GM12878 (cell line): ENCODE results near the gene CDC42EP1. TPM values are rescaled to one million over a fixed set of nuclear protein-coding genes. Genes with fewer than 3 reads are reported as not detected.

Source experiments
- ATF2 ChIP-seq: IDR thresholded peaks from 2 replicates; pipeline ENCODE4 v1.6.1; 2012; ENCODE audit warnings: low read length, inconsistent platforms
- ESRRA ChIP-seq: IDR thresholded peaks from 2 replicates; pipeline ENCODE4 v1.6.1; 2012; ENCODE audit warnings: mild to moderate bottlenecking, low read length, improper control_type of control experiment
- EZH2 ChIP-seq: IDR thresholded peaks from 2 replicates; pipeline ENCODE4 v1.6.1; 2012; ENCODE audit warnings: low read depth, mild to moderate bottlenecking, control low read depth, inconsistent platforms, low read length, borderline replicate concordance; ENCODE audit not compliant: control insufficient read depth
- FOXK2 ChIP-seq: fragments of 450-650 bp; IDR thresholded peaks from 2 replicates; pipeline ENCODE4 v1.6.1; 2017; ENCODE audit warnings: mild to moderate bottlenecking, moderate library complexity
- PAX5 ChIP-seq: IDR thresholded peaks from 2 replicates; pipeline ENCODE4 v1.6.1; 2011; ENCODE audit warnings: low read depth, low read length, borderline replicate concordance
- REST ChIP-seq: IDR thresholded peaks from 2 replicates; pipeline ENCODE4 v1.6.1; 2012; ENCODE audit warnings: mild to moderate bottlenecking, low read depth, low read length
- ZNF274 ChIP-seq: IDR thresholded peaks from one replicate; pipeline ENCODE4 v1.8.0; 2011; ENCODE audit not compliant: insufficient read length, insufficient read depth
- polyA plus RNA-seq, 11 experiments: library from polyadenylated mRNA; depleted of rRNA in 4 of 11; unstranded in 6 of 11; stranded (reverse) in 5 of 11; fragments of >200 nt; fragmentation: Nextera tagmentation in 4 of 11; fragmentation: Illumina TruSeq in 1 of 11; extraction: Ambion mirVana in 4 of 11; extraction: Trizol in 1 of 11; gene quantifications; 1 replicate in 1 of 11; 2 replicates in 10 of 11; pipeline versions ENCODE4 v1.2.1 to v1.2.3, GENCODE V29; 2011 to 2016; ENCODE audit warnings: inconsistent platforms in 2 of 11, missing spikeins in 2 of 11, low read depth in 1 of 11
- total RNA-seq, 4 experiments: library from RNA; depleted of rRNA in 3 of 4; stranded (reverse); fragments of >200 nt in 3 of 4; fragmentation: Illumina TruSeq in 1 of 4; extraction: Trizol in 1 of 4; gene quantifications; 2 replicates each; pipeline versions ENCODE4 v1.2.1 to v1.2.3, GENCODE V29; 2013 to 2021
- TF ChIP-seq, protein P1 (sequence below): fragments of 150-350 bp; IDR thresholded peaks from 2 replicates; pipeline ENCODE4 v1.6.1; 2016; ENCODE audit warnings: low read depth, low read length

CDC42EP1 gene
- total and polyA plus RNA-seq, 10 of the 15 experiments (the other 5 are each of a cell fraction or from before 2014, with no cell fraction given): 0.04 to 0.33 (median 0.09) TPM; not detected in 7

DNA sequence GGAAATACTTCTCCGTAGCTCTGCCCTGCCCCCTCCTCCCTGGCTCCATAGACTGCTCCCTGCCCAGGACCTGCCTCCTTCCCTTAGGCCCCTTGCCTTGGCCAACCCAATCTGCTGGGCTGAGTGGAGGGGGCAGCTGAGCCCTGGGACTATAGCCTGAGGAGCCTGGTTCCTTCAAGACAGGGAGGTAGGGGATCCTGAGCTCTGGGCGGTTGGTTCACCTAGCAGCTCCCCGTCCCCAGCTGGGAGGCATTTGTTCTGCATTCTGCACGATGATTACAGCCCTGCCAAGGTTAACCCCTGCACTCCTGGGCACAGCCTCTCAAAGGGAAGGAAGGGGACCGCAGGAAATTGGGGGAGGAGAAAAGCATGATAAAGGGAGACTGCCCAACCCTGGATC, 3.6 kb upstream of the CDC42EP1 start (continued):
- no peak for TF ChIP-seq REST
- TF ChIP-seq ATF2: no peak
- TF ChIP-seq FOXK2: no peak
- no peak for TF ChIP-seq EZH2
- TF ChIP-seq ZNF274: no peak
- TF ChIP-seq, protein P1, sequence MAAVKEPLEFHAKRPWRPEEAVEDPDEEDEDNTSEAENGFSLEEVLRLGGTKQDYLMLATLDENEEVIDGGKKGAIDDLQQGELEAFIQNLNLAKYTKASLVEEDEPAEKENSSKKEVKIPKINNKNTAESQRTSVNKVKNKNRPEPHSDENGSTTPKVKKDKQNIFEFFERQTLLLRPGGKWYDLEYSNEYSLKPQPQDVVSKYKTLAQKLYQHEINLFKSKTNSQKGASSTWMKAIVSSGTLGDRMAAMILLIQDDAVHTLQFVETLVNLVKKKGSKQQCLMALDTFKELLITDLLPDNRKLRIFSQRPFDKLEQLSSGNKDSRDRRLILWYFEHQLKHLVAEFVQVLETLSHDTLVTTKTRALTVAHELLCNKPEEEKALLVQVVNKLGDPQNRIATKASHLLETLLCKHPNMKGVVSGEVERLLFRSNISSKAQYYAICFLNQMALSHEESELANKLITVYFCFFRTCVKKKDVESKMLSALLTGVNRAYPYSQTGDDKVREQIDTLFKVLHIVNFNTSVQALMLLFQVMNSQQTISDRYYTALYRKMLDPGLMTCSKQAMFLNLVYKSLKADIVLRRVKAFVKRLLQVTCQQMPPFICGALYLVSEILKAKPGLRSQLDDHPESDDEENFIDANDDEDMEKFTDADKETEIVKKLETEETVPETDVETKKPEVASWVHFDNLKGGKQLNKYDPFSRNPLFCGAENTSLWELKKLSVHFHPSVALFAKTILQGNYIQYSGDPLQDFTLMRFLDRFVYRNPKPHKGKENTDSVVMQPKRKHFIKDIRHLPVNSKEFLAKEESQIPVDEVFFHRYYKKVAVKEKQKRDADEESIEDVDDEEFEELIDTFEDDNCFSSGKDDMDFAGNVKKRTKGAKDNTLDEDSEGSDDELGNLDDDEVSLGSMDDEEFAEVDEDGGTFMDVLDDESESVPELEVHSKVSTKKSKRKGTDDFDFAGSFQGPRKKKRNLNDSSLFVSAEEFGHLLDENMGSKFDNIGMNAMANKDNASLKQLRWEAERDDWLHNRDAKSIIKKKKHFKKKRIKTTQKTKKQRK: no peak
- TF ChIP-seq PAX5: no peak
- TF ChIP-seq ESRRA: no peak
